ENCODE data around the gene ARL1.

GRCh38 chr12:101455685-101456084, 48.1 kb upstream of the ARL1 start:
- TF ChIP-seq POLR2A (IDR thresholded peaks at IDR 0.05) (no peak), CTCF (IDR thresholded peaks at IDR 0.05) (no peak)

Measured in esophagus squamous epithelium (tissue), 4 donors.